Measurements from ENCODE around the gene SMCO1.

DNA sequence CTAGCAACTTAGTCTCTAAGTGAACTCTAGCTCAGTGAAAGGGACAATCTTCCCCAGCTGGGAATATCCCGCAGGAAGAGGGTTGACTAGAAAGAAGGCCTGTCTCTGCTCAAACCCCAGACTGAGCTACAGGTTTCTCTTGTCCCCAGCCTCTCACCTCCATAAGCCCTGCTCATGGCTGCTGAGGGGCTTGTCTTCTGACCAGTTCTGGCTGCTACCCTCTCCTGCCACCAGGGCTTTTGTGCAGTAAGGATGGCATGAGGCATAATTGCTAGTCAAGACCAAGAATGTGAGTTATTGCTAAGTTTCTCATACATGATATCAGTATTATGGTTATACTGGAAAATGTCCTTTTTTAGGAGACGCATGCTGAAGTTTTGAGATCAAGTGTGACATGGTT lies 31.9 kb upstream of the SMCO1 start:
- TF ChIP-seq, protein P1, sequence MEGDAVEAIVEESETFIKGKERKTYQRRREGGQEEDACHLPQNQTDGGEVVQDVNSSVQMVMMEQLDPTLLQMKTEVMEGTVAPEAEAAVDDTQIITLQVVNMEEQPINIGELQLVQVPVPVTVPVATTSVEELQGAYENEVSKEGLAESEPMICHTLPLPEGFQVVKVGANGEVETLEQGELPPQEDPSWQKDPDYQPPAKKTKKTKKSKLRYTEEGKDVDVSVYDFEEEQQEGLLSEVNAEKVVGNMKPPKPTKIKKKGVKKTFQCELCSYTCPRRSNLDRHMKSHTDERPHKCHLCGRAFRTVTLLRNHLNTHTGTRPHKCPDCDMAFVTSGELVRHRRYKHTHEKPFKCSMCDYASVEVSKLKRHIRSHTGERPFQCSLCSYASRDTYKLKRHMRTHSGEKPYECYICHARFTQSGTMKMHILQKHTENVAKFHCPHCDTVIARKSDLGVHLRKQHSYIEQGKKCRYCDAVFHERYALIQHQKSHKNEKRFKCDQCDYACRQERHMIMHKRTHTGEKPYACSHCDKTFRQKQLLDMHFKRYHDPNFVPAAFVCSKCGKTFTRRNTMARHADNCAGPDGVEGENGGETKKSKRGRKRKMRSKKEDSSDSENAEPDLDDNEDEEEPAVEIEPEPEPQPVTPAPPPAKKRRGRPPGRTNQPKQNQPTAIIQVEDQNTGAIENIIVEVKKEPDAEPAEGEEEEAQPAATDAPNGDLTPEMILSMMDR (conservative IDR thresholded peaks at IDR 0.05; ENCODE audit: low read depth, low read length) = no peak
- TF ChIP-seq SMC3 (IDR thresholded peaks at IDR 0.05; ENCODE audit: low read depth, low read length) = no peak
- no peak for TF ChIP-seq NFE2L2 (IDR thresholded peaks at IDR 0.05; ENCODE audit: low read depth, low read length)
- TF ChIP-seq MAFK (IDR thresholded peaks at IDR 0.05; ENCODE audit: low read depth, low read length) = no peak
